ENCODE measurements around the gene DIO1.
A peak's percentile ranks its signal among the peaks of the same experiment; 100 is the strongest.
"Not testable (repeated sequence)": the region's sequence is repeated elsewhere in the genome, so short reads cannot be mapped to it uniquely, and the experiment has no call there.

The DIO1 gene

GRCh38 chr1:53893999-53894636 lies at the start of gene DIO1:
TSS of gene DIO1 (plus strand) at chr1:53894187. CDS start at chr1:53894211, 24 bp downstream.
- DNase-seq: no peak

GRCh38 chr1:53847980-53848379 lies 46.0 kb upstream of the DIO1 start:
- no peak for DNase-seq

GRCh38 chr1:53850082-53850673 lies 43.8 kb upstream of the DIO1 start:
- no peak for DNase-seq

GRCh38 chr1:53851571-53852285 lies 42.3 kb upstream of the DIO1 start:
- no peak for DNase-seq

GRCh38 chr1:53860967-53861411 lies 33.0 kb upstream of the DIO1 start:
- peak; percentile 11 to 39 for DNase-seq

GRCh38 chr1:53862507-53862906 lies 31.5 kb upstream of the DIO1 start:
- DNase-seq: no peak

GRCh38 chr1:53868565-53868964 lies 25.4 kb upstream of the DIO1 start:
- DNase-seq: no peak

GRCh38 chr1:53869454-53870117 lies 24.4 kb upstream of the DIO1 start:
- no peak for DNase-seq

- DNase-seq: no peak
Measured at GRCh38 chr1:53871221-53871620, 22.8 kb upstream of the DIO1 start.

- no peak for DNase-seq
Measured at GRCh38 chr1:53871773-53872484, 22.1 kb upstream of the DIO1 start.

GRCh38 chr1:53875150-53875549 lies 18.8 kb upstream of the DIO1 start:
- not testable (repeated sequence) for DNase-seq

GRCh38 chr1:53878492-53879105 lies 15.4 kb upstream of the DIO1 start:
- peak; percentile 12 to 17 for DNase-seq

- DNase-seq: not testable (repeated sequence)
Measured at GRCh38 chr1:53881853-53882252, 12.1 kb upstream of the DIO1 start.

GRCh38 chr1:53883600-53883999 lies 10.4 kb upstream of the DIO1 start:
- DNase-seq: not testable (repeated sequence)

GRCh38 chr1:53888681-53889080 lies 5.3 kb upstream of the DIO1 start:
- no peak for DNase-seq

GRCh38 chr1:53889304-53890298 lies 4.4 kb upstream of the DIO1 start, which contains the start of gene YIPF1:
TSS of gene YIPF1 (minus strand) at chr1:53889797. CDS start at chr1:53888937, 860 bp downstream.
- DNase-seq: peak; percentile 75 to 87

GRCh38 chr1:53890522-53890941 lies 3.5 kb upstream of the DIO1 start:
- DNase-seq: no peak

- no peak for DNase-seq
Measured at GRCh38 chr1:53891018-53891417, 3.0 kb upstream of the DIO1 start.

GRCh38 chr1:53891678-53892077 lies 2.3 kb upstream of the DIO1 start:
- DNase-seq: no peak

GRCh38 chr1:53892911-53893310 lies 1.1 kb upstream of the DIO1 start:
- no peak for DNase-seq

- DNase-seq: no peak
Measured at GRCh38 chr1:53894644-53895043, 657 bp downstream of the DIO1 start.

Measured in NCI-H1930 (cell line).